ENCODE data around the gene CFAP57. TPM values are rescaled to one million over a fixed set of nuclear protein-coding genes. Genes with fewer than 3 reads are reported as not detected.

Gene CFAP57
- total RNA-seq, 1 donor from 2014 or later, result 0.82 TPM

DNA sequence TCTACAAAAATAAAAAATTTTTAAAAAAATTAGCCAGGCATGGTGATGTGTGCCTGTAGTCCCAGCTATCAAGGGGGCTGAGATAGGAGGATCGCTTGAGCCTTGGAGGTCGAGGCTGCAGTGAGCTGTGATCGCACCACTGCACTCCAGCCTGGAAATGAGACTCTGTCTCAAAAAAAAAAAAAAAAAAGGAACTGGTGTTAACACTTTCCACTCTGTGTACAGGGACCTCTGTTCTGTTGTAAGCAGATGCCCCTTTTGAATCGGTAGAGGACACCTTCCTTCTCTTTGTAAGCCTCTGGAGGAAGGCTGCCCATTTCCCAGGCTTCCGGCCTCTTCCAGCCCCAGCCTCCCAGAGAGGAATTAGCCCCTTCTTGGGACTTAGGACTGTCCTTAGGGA lies 120.5 kb downstream of the CFAP57 start:
- DNase-seq (ENCODE audit: low spot score in 2 of 2), result no peak
- no peak for FAIRE-seq

DNA sequence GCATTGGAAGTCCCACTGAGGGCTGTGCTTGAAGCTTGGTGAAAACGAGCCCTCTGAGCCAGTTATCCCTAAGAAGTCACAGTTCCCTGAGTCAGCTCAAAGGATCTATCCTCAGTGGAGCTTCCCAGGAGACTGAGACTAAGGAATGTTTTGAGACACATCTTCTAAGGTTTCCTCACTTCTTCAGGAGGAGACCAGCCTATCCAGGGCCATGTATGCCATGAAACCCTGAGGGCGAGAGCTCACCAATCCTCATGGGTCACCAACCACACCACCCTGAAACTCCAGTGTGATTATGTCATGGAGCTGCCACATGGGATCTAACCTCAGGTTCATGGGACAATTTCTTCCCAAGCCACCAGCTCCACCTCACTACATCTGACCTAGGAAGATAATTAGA lies 121.0 kb downstream of the CFAP57 start:
- FAIRE-seq, result no peak
- no peak for DNase-seq (ENCODE audit: low spot score in 2 of 2)

DNA sequence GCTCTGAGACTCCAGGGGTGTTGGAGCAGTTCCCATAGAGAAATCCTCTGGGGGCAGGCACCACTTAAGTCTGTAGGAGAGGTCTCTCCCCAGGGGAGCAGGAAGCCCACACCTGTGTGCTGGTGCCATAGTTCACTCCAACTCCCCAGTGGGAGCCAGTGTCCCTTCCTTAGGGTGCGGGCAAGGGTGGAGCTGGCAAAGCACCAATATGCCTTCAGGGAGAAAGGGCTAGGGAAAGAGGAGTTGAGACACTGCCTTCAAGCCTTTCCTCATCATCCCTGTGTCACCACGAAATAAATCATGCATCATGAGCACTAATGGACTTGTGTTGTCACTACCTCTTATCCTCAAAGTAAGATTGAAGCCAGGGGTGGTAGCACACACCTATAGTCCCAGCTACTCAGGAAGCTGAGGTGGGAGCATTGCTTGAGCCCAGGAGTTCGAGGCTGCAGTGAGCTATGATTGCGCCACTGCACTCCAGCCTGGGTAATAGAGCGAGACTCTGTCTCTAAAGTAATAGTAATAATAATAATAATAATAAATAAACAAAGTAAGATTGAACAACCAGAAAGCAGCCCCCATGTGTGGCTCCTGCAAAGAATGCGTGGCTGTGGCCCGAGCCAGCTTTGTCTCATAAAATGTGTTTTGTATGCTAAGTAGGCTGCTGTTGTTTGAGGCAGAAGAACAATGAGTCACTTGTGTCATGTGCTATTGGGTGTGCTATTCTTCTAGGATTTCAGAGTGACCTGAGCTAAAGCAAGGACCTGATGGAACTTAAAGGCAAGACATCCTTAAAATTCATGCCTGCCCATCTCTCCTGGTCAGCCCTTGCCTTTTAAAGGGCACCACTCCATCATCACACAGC lies 122.0 kb downstream of the CFAP57 start:
- peak in 1 of 2 donors; percentile 66 for DNase-seq (ENCODE audit: low spot score in 2 of 2)
- FAIRE-seq, result no peak

DNA sequence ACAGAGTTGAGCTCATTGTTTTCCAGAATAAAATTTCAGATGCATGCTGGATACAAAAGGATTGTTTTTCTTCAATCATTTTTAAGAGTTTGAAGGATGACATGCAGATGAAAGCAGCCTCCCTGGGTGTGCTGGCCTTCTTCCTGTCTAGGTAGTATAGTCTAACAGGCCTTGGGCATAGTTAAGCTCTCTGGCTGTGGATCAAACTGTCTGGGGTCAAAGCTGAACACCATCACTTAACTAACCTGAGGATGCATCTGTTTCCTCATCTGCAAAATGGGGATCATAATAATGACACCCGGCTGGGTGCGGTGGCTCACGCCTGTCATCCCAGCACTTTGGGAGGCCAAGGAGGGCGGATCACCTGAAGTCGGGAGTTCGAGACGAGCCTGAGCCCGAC lies 122.6 kb downstream of the CFAP57 start:
- no peak for DNase-seq (ENCODE audit: low spot score in 2 of 2)
- no peak for FAIRE-seq

DNA sequence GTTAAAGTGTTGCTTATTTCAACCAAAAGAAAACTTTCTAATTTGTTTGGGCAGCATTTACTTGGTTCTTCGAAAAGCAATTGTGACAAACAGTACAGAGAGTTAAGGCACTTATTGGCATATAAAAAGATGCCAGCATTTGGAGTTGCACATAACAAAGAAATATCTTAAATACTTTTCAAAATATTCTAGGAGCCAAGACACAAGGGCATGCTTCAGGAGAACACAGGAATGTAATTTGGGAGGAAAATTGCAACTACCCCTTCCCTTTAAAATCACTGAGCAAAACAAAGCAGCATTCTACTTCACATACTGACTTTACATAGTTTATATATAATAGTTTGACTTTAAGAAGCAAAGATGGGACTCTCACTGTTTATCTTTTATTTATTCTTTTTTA lies 124.1 kb downstream of the CFAP57 start:
- DNase-seq (ENCODE audit: low spot score in 2 of 2) (no peak), FAIRE-seq (no peak)

DNA sequence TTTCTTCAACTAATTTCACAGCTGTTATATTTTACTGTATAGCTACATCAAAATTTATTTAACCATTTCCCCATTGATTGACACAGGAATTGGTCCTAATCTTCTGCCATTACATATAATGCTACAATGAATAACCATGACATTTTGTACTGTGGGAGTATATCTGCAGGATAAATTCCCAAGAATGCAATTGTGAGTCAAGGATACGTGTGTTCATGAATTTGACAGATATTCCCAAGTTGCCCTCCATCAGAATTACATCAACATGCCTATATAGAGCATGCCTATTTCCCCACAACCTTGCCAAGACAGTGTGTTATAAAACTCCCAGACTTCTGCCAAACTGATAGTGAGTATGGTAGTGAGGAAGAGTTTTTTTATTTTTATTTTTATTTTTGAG lies 125.9 kb downstream of the CFAP57 start:
- DNase-seq (ENCODE audit: low spot score in 2 of 2) (no peak), FAIRE-seq (no peak)

DNA sequence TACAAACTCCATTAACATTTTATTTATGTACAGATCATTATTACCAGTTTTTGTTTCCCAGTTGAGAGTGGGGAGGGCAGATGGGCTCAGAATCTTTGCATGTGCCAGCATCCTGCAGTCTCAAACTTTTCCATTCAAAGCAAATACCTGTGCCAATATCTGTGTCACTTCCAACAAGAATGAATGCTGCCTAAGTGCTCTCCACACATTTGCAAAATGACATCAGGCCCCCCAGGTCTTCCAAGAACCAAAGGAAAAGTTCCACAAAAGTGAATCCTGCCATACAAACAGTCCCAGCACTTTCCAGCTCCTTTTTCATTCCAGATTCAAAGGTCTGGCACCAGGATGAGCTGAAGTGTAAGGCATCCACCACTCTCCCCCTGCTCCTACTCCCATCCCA lies 127.0 kb downstream of the CFAP57 start:
- FAIRE-seq, result no peak

DNA sequence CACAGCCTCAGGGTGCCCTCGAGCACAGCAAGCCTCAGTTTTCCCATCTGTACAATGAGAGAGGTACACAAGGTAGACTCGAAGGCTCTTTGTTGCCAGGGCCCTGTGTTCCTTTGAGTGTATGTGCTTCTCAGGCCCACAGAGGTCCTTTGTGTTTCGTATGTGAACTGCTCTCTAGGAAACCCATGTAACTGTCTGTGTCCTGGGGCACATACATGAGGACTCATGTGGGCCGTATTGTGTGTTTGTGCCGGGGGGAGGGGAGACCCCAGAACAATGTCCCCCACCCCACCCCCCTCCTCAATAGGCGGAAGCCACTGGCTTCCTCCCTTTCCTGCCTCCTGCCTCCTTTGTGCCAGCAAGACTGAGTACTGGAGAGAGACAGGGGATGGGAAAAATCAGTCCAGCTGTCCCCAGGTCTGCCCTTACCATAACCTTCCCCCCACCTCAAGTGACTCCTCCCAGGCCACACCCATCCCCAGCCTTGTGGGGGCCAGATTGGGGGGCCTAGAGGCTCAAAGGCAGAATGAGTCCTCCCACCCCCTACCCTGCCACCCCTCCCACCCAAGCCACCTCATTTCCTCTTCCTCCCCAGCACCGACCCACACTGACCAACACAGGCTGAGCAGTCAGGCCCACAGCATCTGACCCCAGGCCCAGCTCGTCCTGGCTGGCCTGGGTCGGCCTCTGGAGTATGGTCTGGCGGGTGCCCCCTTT lies 128.4 kb downstream of the CFAP57 start, which contains the start of gene TIE1:
TIE1 (plus strand) TSS at position 605 of the 717 bp plus-strand sequence; CDS start at position 695, 90 bp downstream.
- FAIRE-seq, result no peak

More for the DNA sequence above, 127.0 kb downstream of the CFAP57 start:
- DNase-seq (ENCODE audit: low spot score in 2 of 2), result no peak

DNA sequence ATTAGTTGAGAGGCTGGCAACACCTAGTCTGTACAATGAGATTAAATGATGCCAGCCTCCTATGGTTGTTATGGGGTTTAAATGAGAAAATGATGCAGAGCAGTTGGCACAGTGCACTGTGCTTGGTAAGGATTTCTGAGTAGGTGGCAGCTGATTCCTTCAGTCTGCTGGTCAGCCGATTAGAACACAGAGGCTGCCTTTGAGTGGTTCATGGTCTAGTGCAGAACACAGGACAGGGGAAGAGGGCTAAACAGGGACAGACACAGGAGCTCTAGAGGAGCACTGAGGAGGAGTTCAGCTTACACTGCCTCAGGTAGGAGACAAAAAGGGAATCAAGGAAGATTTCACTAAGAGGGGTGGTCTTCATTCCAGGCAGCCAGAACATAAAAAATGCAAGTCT lies 130.1 kb downstream of the CFAP57 start:
- no peak for FAIRE-seq
- peak in 1 of 2 donors; percentile 46 for DNase-seq (ENCODE audit: low spot score in 2 of 2)

More for the DNA sequence above, 128.4 kb downstream of the CFAP57 start, which contains the start of gene TIE1:
- DNase-seq (ENCODE audit: low spot score in 2 of 2), result no peak

DNA sequence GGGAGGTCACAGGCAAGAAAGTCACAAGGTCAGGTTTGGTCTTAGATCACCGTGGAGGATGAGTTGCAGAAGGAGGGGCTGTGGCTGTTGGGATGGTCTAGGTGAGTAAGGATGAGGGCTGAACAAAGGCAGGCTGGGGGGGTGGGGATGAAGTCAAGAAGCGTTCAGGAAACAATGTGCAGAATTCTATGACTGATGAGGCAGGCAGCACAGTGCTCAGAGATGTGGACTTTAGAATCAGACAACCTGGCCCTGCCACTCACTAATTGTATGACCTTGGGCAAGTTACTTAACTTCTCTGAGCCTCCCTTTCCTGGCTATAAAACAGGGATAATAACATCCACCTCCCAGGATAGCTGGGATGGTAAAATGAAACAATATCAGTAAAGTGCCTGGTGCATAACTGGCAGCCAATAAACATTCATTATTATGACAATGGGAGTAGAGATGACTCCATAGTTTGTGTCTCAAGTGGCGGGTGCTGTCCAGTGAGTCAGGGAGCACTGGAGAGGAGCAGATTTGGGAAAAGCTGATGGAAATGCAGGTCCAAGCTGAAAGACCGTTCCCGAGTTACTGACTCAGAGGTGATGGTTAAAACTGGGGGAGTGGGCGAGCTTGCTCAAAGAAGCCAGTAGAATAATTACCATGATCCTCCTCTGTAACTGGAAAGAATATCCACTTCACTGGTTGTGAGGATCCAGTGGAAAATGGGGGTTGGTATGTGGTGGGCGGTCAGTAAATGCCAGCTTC lies 130.8 kb downstream of the CFAP57 start:
- FAIRE-seq, result no peak
- DNase-seq (ENCODE audit: low spot score in 2 of 2), result no peak

DNA sequence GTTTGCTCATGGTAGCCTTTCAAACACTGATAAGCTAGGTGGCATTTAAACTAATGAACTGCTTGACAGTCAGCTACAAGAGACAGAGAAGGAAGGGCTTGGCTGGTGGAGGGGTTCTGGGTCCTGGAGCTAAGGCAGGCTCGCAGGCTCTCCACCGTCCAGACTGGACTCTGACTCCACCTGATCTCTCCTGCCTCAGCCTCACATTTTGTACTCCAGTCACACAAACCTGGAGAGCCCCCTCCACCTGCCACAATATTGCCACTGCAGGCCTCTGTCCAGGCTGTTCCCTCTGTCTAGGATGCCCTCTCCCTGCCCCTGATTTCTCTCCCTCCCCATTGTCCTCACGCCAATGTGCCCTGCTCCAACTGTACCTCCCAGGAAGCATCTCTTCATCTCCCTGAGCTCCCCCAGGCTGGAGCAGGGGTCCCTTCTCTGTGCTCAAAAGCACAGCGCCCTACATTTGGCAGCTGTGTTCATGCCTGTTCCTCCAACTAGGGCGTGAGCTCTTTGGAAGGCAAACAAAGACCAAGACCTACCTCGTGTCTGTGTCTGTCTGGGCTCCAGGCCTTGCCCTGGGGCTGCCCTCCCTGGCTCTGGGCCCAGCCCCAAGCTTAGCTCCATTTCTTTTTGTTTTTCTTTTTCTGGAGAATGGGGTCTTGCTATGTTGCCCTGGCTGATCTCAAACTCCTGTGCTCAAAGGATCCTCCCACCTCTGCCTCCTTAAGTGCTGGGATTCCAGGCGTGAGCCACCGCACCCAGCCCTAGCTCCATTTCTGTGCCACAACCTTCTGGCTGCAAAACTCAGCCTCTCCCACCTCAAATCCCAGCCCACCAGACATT lies 131.6 kb downstream of the CFAP57 start:
- FAIRE-seq (no peak), DNase-seq (ENCODE audit: low spot score in 2 of 2) (no peak)

Small RNA genes within 50 kb of the gene (small RNA-seq; reads per million reads assigned to genes)
- gene RNA5SP46, result not detected

Other genes starting within 250 kb of the CFAP57 start
- gene SLC2A1, start 213.5 kb upstream of the CFAP57 start, total RNA-seq, result 28.1 TPM
- 57.5 TPM for gene EBNA1BP2, start within 50 bp of the CFAP57 start, total RNA-seq
- gene TMEM125, start 97.7 kb downstream of the CFAP57 start, total RNA-seq, result 0.82 TPM
- not detected for gene C1orf210, start 113.3 kb downstream of the CFAP57 start, total RNA-seq
- 6.9 TPM for gene TIE1, start 128.7 kb downstream of the CFAP57 start, total RNA-seq
- not detected for gene MPL, start 165.5 kb downstream of the CFAP57 start, total RNA-seq
- 4.9 TPM for gene CDC20, start 186.7 kb downstream of the CFAP57 start, total RNA-seq
- gene ELOVL1, start 195.7 kb downstream of the CFAP57 start, total RNA-seq, result 6.9 TPM
- 22.8 TPM for gene MED8, start 217.5 kb downstream of the CFAP57 start, total RNA-seq
- gene SZT2, start 217.6 kb downstream of the CFAP57 start, total RNA-seq, result 19.2 TPM